Bronchial smooth muscle cell (primary cell): ENCODE data around the gene ACE. TPM values are rescaled to one million over a fixed set of nuclear protein-coding genes. Genes with fewer than 3 reads are reported as not detected.

ENCODE experiments used
- total RNA-seq: library from RNA; depleted of rRNA; stranded (reverse); fragments of >200 nt; gene quantifications from 2 replicates; pipeline ENCODE4 v1.2.1, GENCODE V29; 2014

The ACE gene
- 12.6 and 18.0 TPM in 2 replicates for total RNA-seq

DNA sequence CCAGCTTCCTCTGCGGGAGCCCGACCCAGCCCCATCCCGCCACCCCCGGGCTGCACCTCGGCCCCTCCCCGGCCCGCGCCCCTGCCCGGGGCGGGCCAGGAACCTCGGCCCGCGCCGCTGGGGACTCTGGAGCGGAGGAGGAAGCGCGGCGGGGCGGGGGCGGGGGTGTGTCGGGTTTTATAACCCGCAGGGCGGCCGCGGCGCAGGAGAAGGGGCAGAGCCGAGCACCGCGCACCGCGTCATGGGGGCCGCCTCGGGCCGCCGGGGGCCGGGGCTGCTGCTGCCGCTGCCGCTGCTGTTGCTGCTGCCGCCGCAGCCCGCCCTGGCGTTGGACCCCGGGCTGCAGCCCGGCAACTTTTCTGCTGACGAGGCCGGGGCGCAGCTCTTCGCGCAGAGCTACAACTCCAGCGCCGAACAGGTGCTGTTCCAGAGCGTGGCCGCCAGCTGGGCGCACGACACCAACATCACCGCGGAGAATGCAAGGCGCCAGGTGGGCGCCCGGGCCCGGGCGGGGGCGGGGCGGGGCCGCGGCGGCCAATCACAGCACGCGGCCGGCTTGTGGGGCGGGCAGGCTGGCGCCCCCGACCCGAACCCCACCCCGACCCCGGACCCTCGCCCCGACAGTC is at the start of gene ACE:
Gene ACE (plus strand): TSS at position 208 of the 626 bp plus-strand sequence. CDS start 34 bp downstream, at position 242.

DNA sequence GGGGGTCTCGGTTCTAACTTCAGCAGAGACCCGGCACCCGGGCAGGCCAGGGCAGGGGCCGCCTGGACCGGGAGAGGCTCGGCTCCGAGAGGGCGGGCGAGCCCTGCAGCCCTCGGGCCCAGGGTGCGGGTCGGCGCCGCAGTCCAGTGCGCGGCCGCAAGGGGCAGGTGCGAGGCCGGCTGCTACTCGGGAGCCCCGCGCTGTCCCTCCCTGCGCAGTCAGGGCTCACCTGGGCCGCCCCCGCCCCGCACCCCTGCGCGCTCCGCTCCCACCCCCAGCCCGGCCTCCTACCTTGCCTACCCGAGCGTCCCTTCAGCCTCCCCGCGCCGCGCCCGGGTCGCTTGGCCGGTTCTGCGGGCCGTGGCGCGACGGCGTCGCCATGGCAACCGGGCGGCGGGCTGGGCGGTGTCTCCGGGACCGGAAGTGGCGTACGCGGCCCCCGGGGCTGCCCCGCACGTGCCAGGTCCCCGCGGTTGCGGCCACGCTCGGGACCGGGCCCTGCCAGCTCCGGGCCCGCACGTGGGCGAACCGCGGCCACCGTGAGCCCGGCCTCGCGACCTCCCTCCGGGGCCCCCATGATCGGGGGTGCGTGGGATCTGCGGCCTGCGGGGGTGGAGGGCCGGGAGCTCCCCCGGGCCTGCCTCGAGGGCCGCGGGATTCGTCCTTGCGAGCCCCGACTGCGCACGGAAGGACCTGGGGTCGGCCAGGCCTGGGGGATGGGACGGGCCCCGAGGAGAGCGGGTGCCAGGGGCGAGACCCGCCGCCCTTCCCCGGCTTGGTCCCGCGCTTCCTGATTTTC is 30.7 kb upstream of the ACE start, which contains the start of gene CYB561:
Gene CYB561 (minus strand): TSS at position 353 of the 799 bp plus-strand sequence. CDS start 8,759 bp downstream, outside the sequence.

DNA sequence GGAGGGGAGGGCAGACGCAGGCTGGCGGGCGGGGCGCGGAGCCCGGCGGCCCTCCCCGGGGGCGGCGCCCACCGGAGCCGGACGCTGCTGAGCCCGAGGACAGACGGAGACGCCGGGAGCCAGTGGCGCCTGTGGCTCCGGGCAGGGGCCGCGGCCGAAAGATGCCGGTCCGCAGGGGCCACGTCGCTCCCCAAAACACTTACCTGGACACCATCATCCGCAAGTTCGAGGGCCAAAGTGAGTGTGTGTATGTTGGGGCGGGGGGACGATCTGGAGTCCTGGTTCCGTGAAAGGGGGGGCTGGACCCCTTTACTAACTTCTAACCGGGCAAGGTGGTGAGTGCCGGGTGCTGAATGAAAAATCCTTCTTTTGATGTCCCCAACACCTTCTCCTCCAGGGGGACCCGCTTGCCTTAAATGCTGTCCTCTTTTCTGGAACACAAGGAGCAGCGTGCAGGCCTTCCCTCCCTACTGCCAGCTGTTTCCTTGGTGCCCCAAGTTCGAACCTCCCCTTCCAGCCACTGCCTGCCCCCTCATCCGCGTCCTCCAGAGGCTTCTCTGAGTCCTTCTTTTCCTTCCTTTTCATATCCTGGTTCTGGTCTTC is 46.5 kb downstream of the ACE start, which contains the start of gene KCNH6:
Gene KCNH6 (plus strand): TSS at position 106 of the 603 bp plus-strand sequence. CDS start 56 bp downstream, at position 162.

Other genes starting within 250 kb of the ACE start
- 14.3 and 24.1 TPM in 2 replicates for gene CYB561, start 30.8 kb upstream of the ACE start, total RNA-seq
- not detected in 2 replicates for gene KCNH6, start 46.3 kb downstream of the ACE start, total RNA-seq
- 8.2 and 8.8 TPM in 2 replicates for gene DCAF7, start 73.4 kb downstream of the ACE start, total RNA-seq
- gene TACO1, start 123.8 kb downstream of the ACE start, total RNA-seq, result 12.6 and 14.1 TPM in 2 replicates
- gene MAP3K3, start 145.4 kb downstream of the ACE start, total RNA-seq, result 18.3 and 38.5 TPM in 2 replicates
- gene LIMD2, start 223.1 kb downstream of the ACE start, total RNA-seq, result 2.0 and 3.3 TPM in 2 replicates